Stimulated activated CD4-positive, alpha-beta T cell treated with anti-CD3 and anti-CD28 coated beads, Interleukin-1b, Interleukin-23, amount 100 ng/mL, for 24 hours (primary cell): ENCODE data around the gene DNAJB9.

Experiments
- DNase-seq, 4 experiments: peaks; one replicate each; pipeline ENCODE4 v3.0.0-alpha.2; 2020; ENCODE audit warnings: low read depth in 4 of 4, low spot score in 1 of 4

DNAJB9 gene

GRCh38 chr7:108565987-108566386, 3.7 kb upstream of the DNAJB9 start:
- DNase-seq = no peak

GRCh38 chr7:108568801-108569380, 783 bp upstream of the DNAJB9 start:
- DNase-seq = no peak

- DNase-seq = peak; percentile 5 to 20 (median 8)
Observed at GRCh38 chr7:108570146-108570755, 577 bp downstream of the DNAJB9 start.

GRCh38 chr7:108572480-108572879, 2.8 kb downstream of the DNAJB9 start:
- no peak for DNase-seq

GRCh38 chr7:108575156-108575555, 5.5 kb downstream of the DNAJB9 start:
- DNase-seq = no peak

- DNase-seq = no peak
Observed at GRCh38 chr7:108576116-108576515, 6.4 kb downstream of the DNAJB9 start.

- no peak for DNase-seq
Observed at GRCh38 chr7:108578937-108579336, 9.3 kb downstream of the DNAJB9 start.

- no peak for DNase-seq
Observed at GRCh38 chr7:108580298-108580697, 10.6 kb downstream of the DNAJB9 start.

GRCh38 chr7:108581655-108582491, 12.2 kb downstream of the DNAJB9 start:
- no peak for DNase-seq

- no peak for DNase-seq
Observed at GRCh38 chr7:108584211-108584610, 14.5 kb downstream of the DNAJB9 start.

- no peak for DNase-seq
Observed at GRCh38 chr7:108585843-108586242, 16.2 kb downstream of the DNAJB9 start.

GRCh38 chr7:108586274-108586710, 16.6 kb downstream of the DNAJB9 start:
- DNase-seq = no peak

- no peak for DNase-seq
Observed at GRCh38 chr7:108589199-108589598, 19.5 kb downstream of the DNAJB9 start.

GRCh38 chr7:108589874-108590273, 20.2 kb downstream of the DNAJB9 start:
- no peak for DNase-seq

GRCh38 chr7:108590606-108591005, 20.9 kb downstream of the DNAJB9 start:
- no peak for DNase-seq

GRCh38 chr7:108592646-108593201, 23.1 kb downstream of the DNAJB9 start:
- DNase-seq = no peak

GRCh38 chr7:108596560-108596959, 26.9 kb downstream of the DNAJB9 start:
- DNase-seq = no peak

- no peak for DNase-seq
Observed at GRCh38 chr7:108598153-108598552, 28.5 kb downstream of the DNAJB9 start.

GRCh38 chr7:108598914-108599580, 29.4 kb downstream of the DNAJB9 start:
- DNase-seq = no peak

- DNase-seq = no peak
Observed at GRCh38 chr7:108600399-108600798, 30.7 kb downstream of the DNAJB9 start.

GRCh38 chr7:108603656-108604306, 34.1 kb downstream of the DNAJB9 start:
- no peak for DNase-seq
